SH-SY5Y (cell line): ENCODE measurements around the gene TSC2.

Source experiments
- GATA2 ChIP-seq: IDR thresholded peaks from 2 replicates; pipeline ENCODE4 v1.6.1; 2011; ENCODE audit warnings: mild to moderate bottlenecking, low read depth, low read length
- GATA3 ChIP-seq: IDR thresholded peaks from 2 replicates; pipeline ENCODE4 v1.6.1; 2011; ENCODE audit warnings: low read depth, mild to moderate bottlenecking, low read length, moderate library complexity

- TF ChIP-seq GATA2: no peak
- TF ChIP-seq GATA3: no peak
Measured at GRCh38 chr16:2061526-2061925, 13.7 kb downstream of the TSC2 start.
